ENCODE measurements around the gene POU2AF1.

POU2AF1 gene

GRCh38 chr11:111362887-111363411 lies 16.1 kb downstream of the POU2AF1 start:
- TF ChIP-seq, protein P1, sequence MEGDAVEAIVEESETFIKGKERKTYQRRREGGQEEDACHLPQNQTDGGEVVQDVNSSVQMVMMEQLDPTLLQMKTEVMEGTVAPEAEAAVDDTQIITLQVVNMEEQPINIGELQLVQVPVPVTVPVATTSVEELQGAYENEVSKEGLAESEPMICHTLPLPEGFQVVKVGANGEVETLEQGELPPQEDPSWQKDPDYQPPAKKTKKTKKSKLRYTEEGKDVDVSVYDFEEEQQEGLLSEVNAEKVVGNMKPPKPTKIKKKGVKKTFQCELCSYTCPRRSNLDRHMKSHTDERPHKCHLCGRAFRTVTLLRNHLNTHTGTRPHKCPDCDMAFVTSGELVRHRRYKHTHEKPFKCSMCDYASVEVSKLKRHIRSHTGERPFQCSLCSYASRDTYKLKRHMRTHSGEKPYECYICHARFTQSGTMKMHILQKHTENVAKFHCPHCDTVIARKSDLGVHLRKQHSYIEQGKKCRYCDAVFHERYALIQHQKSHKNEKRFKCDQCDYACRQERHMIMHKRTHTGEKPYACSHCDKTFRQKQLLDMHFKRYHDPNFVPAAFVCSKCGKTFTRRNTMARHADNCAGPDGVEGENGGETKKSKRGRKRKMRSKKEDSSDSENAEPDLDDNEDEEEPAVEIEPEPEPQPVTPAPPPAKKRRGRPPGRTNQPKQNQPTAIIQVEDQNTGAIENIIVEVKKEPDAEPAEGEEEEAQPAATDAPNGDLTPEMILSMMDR (IDR thresholded peaks at IDR 0.05; ENCODE audit: control extremely low read depth, extremely low read depth, low read depth, missing control alignments), result no peak
- DNase-seq (ENCODE audit: extremely low spot score), result no peak
- ChIA-PET CTCF (interaction anchor here (0.8 to 32.6 kb wide), 5 partner anchors 14 to 80 kb away, joined by 3 to 636 read pairs (median 4); no protein-coding TSS in a partner anchor), POLR2A (interaction anchor here (1.0 kb wide), 1 partner anchor 64 kb away, joined by 3 read pairs; no protein-coding TSS in a partner anchor)

GRCh38 chr11:111361874-111362273 lies 17.2 kb downstream of the POU2AF1 start:
- TF ChIP-seq, protein P1 (IDR thresholded peaks at IDR 0.05; ENCODE audit: control extremely low read depth, extremely low read depth, low read depth, missing control alignments), result no peak
- CTCF ChIA-PET, result interaction anchor here (1.2 to 32.6 kb wide), 2 partner anchors 57 to 80 kb away, joined by 3 to 636 read pairs; no protein-coding TSS in a partner anchor
- no peak for DNase-seq (ENCODE audit: extremely low spot score)
- POLR2A ChIA-PET, result no interaction called here

DNA sequence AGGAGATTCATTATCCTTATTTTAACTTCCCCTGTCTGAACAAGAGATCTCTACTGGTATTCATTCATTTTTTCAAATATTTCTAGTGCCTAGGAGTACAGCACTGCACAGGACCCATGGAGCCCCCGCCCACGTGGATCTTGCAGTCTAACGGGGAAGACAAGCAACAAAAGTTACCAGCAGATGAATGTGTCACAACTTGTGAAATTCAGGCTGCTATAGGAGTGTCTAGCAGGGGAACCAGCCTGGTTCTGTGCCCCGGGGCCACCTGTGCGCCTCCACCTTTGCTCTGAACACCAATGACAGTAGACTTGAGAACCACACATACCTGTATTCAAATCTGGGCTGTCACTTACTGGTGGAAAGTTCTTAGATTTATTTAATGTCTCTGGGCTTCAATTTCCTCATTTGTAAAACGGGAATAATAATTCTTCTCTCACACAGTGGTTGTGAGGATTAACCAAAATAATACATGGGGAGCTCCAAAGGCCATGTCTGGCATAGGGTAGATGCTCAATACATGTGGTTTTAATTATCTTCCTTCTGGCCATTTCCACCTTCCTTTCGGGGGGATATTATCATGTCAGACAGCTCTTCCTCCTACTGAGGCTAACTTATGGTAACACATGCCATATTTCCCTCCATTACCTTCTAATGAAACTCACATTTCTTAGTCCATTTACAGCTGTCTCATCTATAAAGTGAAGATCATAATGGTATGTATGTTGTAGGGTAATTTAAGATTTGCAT lies 17.8 kb downstream of the POU2AF1 start:
- DNase-seq (ENCODE audit: extremely low spot score), result no peak
- ChIA-PET CTCF (interaction anchor here (1.2 to 32.6 kb wide), 2 partner anchors 58 to 79 kb away, joined by 3 to 636 read pairs; no protein-coding TSS in a partner anchor), POLR2A (no interaction called here)
- TF ChIP-seq, protein P1 (IDR thresholded peaks at IDR 0.05; ENCODE audit: control extremely low read depth, extremely low read depth, low read depth, missing control alignments), result no peak

- DNase-seq (ENCODE audit: extremely low spot score), result no peak
- ChIA-PET POLR2A (no interaction called here), CTCF (interaction anchor here (1.2 to 32.6 kb wide), 2 partner anchors 59 to 78 kb away, joined by 3 to 636 read pairs; no protein-coding TSS in a partner anchor)
- TF ChIP-seq, protein P1 (IDR thresholded peaks at IDR 0.05; ENCODE audit: control extremely low read depth, extremely low read depth, low read depth, missing control alignments), result no peak
These were observed 18.7 kb downstream of the POU2AF1 start for GRCh38 chr11:111360150-111361043.

GRCh38 chr11:111359223-111360149 lies 19.6 kb downstream of the POU2AF1 start:
- TF ChIP-seq, protein P1 (IDR thresholded peaks at IDR 0.05; ENCODE audit: control extremely low read depth, extremely low read depth, low read depth, missing control alignments), result no peak
- DNase-seq (ENCODE audit: extremely low spot score), result no peak
- ChIA-PET POLR2A (no interaction called here), CTCF (interaction anchor here (1.1 to 32.6 kb wide), 2 partner anchors 9 to 60 kb away, joined by 4 to 636 read pairs; no protein-coding TSS in a partner anchor)

All from GM10248 (cell line).